Esophagus squamous epithelium (tissue), 4 donors: ENCODE data around the gene CANT1.

Source experiments
- POLR2A ChIP-seq, 4 donors: fragments of 450-650 bp; IDR thresholded peaks; one replicate each; pipeline ENCODE4 v1.6.1; 2017; ENCODE audit warnings: antibody characterized with exemption in 4 of 4, mild to moderate bottlenecking in 4 of 4, moderate library complexity in 3 of 4
- TF ChIP-seq, protein P1 (sequence below), 6 experiments: fragments of 450-650 bp in 4 of 6; fragments of 200-600 bp in 2 of 6; sonication (generic) in 2 of 6; IDR thresholded peaks; one replicate each; pipeline ENCODE4 v1.5.1; 2016 to 2019; ENCODE audit warnings: antibody characterized with exemption in 6 of 6, mild to moderate bottlenecking in 4 of 6, moderate library complexity in 4 of 6

DNA sequence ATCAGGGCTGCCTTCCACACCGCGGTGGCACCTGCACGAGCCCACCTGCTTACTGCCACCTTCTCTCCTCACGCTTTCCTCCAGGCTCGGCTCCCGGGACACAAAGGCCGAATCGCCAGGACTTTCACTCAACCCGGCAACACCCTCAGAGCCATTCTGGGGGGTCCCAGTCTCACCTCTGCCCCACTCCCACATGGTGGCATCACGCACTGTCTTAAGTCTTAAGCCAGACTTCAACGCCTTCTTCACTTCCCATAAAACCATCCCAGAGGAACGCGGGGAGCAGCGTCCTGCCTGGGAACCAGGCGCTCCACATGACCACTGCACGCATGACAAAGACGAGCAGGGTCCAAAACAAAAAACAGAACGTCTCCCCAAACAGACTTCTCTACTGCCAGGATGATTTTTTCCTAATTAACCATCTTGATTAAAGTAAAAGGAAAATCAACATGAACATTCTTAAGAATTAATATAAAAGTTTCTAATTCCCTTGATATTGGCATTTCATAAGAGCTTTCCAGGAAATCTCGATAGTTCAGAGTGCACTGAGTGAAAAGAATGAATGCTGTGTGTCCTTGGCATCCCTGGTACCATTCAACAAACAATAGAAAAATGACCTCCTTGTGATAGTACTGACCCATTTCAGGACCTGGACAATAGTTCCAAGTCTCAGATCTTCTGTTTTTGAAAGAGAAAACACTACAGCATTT lies 2.6 kb downstream of the CANT1 start:
- TF ChIP-seq, protein P1, sequence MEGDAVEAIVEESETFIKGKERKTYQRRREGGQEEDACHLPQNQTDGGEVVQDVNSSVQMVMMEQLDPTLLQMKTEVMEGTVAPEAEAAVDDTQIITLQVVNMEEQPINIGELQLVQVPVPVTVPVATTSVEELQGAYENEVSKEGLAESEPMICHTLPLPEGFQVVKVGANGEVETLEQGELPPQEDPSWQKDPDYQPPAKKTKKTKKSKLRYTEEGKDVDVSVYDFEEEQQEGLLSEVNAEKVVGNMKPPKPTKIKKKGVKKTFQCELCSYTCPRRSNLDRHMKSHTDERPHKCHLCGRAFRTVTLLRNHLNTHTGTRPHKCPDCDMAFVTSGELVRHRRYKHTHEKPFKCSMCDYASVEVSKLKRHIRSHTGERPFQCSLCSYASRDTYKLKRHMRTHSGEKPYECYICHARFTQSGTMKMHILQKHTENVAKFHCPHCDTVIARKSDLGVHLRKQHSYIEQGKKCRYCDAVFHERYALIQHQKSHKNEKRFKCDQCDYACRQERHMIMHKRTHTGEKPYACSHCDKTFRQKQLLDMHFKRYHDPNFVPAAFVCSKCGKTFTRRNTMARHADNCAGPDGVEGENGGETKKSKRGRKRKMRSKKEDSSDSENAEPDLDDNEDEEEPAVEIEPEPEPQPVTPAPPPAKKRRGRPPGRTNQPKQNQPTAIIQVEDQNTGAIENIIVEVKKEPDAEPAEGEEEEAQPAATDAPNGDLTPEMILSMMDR (IDR thresholded peaks at IDR 0.05), result no peak
- no peak for TF ChIP-seq POLR2A (IDR thresholded peaks at IDR 0.05)
